Keratinocyte (primary cell): ENCODE data around the gene MTA2. TPM values are rescaled to one million over a fixed set of nuclear protein-coding genes. Genes with fewer than 3 reads are reported as not detected.

ENCODE experiments used
- DNase-seq: peaks from one replicate; pipeline ENCODE4 v3.0.0-alpha.2; 2011; ENCODE audit warnings: low read depth, missing footprints, low spot score
- FAIRE-seq: peaks from 2 replicates; lab custom pipeline; 2011; peaks lifted over from hg19 to GRCh38; lab: Jason Lieb, UNC
- H2AFZ ChIP-seq: 2 replicates; pipeline ENCODE4 v1.6.0; 2012; ENCODE audit warnings: low read length, control low read depth, inconsistent platforms; ENCODE audit not compliant: control insufficient read depth
- H3K27ac ChIP-seq: 2 replicates; pipeline ENCODE4 v1.5.1; 2011; ENCODE audit warnings: low read length; ENCODE audit not compliant: control insufficient read depth, insufficient read depth
- H3K27me3 ChIP-seq: 3 replicates; pipeline ENCODE4 v1.6.0; 2011; ENCODE audit warnings: low read length; ENCODE audit not compliant: control insufficient read depth, insufficient read depth; ENCODE audit errors: extremely low read depth
- H3K36me3 ChIP-seq, 2 experiments: 2 replicates in 1 of 2; 3 replicates in 1 of 2; pipeline ENCODE4 v1.5.1; 2011; ENCODE audit warnings: low read length in 2 of 2, mild to moderate bottlenecking in 1 of 2; ENCODE audit not compliant: control insufficient read depth in 2 of 2, insufficient read depth in 2 of 2; ENCODE audit errors: extremely low read depth in 1 of 2
- H3K4me1 ChIP-seq: 3 replicates; pipeline ENCODE4 v1.5.1; 2011; ENCODE audit warnings: low read length; ENCODE audit not compliant: control insufficient read depth, insufficient read depth; ENCODE audit errors: extremely low read depth
- H3K4me2 ChIP-seq: 3 replicates; pipeline ENCODE4 v1.6.0; 2011; ENCODE audit warnings: low read depth, low read length; ENCODE audit not compliant: control insufficient read depth, insufficient read depth; ENCODE audit errors: extremely low read depth
- H3K4me3 ChIP-seq, 3 experiments: fragments of 200-600 bp in 1 of 3; sonication (generic) in 1 of 3; 2 replicates in 2 of 3; 3 replicates in 1 of 3; pipeline ENCODE4 v1.5.1; 2011 to 2016; ENCODE audit warnings: low read length in 3 of 3, mild to moderate bottlenecking in 3 of 3, control low read depth in 2 of 3, inconsistent platforms in 1 of 3, low read depth in 1 of 3, mixed read lengths in 1 of 3, mixed run types in 1 of 3, moderate library complexity in 1 of 3; ENCODE audit not compliant: control insufficient read depth in 2 of 3, insufficient read depth in 2 of 3; ENCODE audit errors: extremely low read depth in 1 of 3
- H3K79me2 ChIP-seq: 2 replicates; pipeline ENCODE4 v1.6.0; 2012; ENCODE audit warnings: low read length; ENCODE audit not compliant: control insufficient read depth, insufficient read depth
- H3K9ac ChIP-seq: 3 replicates; pipeline ENCODE4 v1.6.0; 2011; ENCODE audit warnings: low read length; ENCODE audit not compliant: control insufficient read depth, insufficient read depth; ENCODE audit errors: extremely low read depth
- H3K9me1 ChIP-seq: 3 replicates; pipeline ENCODE4 v1.6.0; 2011; ENCODE audit warnings: low read length; ENCODE audit not compliant: control insufficient read depth, insufficient read depth; ENCODE audit errors: extremely low read depth
- H3K9me3 ChIP-seq: 2 replicates; pipeline ENCODE4 v1.5.1; 2012; ENCODE audit warnings: low read depth, low read length; ENCODE audit not compliant: control insufficient read depth
- H4K20me1 ChIP-seq: 3 replicates; pipeline ENCODE4 v1.6.0; 2011; ENCODE audit warnings: low read length; ENCODE audit not compliant: control insufficient read depth, insufficient read depth; ENCODE audit errors: extremely low read depth
- EZH2 ChIP-seq: IDR thresholded peaks from one replicate; pipeline ENCODE4 v1.6.1; 2012; ENCODE audit warnings: inconsistent platforms, mild to moderate bottlenecking, low read length, moderate library complexity
- dilution Hi-C: fragments of 300-500 bp; cut with MboI; formaldehyde crosslinking; loops from one replicate; pipeline ENCODE4 v1.7.0; 2020; ENCODE audit warnings: low sequenced_read_pairs; ENCODE audit not compliant: extremely low pct_ligation_motif_present
- polyA plus RNA-seq, 5 experiments: library from polyadenylated mRNA; depleted of rRNA in 3 of 5; stranded (reverse) in 3 of 5; stranded (forward) in 1 of 5; unstranded in 1 of 5; fragments of >200 nt; gene quantifications; 1 replicate in 1 of 5; 2 replicates in 3 of 5; 3 replicates in 1 of 5; pipeline versions ENCODE4 v1.2.1 to v1.2.3, GENCODE V29; 2011 to 2012; ENCODE audit warnings: missing spikeins in 2 of 5, low read depth in 1 of 5, low replicate concordance in 1 of 5
- TF ChIP-seq, protein P1 (sequence below), 3 experiments: IDR thresholded peaks in 1 of 3; conservative IDR thresholded peaks in 1 of 3; optimal IDR thresholded peaks in 1 of 3; 2 replicates in 2 of 3; 3 replicates in 1 of 3; pipeline versions ENCODE3 to v1.5.1; 2011; ENCODE audit warnings: low read length in 3 of 3, mild to moderate bottlenecking in 3 of 3, moderate library complexity in 2 of 3, control low read depth in 1 of 3, inconsistent platforms in 1 of 3; ENCODE audit not compliant: insufficient read depth in 2 of 3; ENCODE audit errors: extremely low read depth in 1 of 3

The MTA2 gene
- polyA plus RNA-seq, 1 donor (not counting 4 experiments of a cell fraction or from before 2014, with no cell fraction given): 39.7 TPM

DNA sequence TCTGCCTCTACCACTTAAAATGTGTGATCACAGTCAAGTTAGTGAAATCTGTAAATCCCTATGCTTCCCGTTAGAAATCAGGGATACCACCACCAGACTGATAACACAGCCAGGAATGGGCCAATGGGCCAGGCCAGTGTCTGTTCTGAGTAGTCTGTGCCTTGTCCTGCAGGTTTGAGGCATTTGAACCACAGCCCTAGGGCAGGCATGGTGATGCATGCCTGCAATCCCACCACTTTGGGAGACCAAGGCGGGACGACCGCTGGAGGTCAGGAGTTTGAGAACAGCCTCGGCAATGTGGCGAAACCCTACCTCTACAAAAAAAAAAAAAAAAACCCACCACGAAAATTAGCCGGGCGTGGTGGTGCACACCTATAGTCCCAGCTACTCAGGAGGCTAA is 43.0 kb downstream of the MTA2 start:
- H3K9ac ChIP-seq: no peak overlapping the region
- peaks cover 9% of the 10 kb centered on the region for H4K20me1 ChIP-seq
- TF ChIP-seq EZH2: no peak
- TF ChIP-seq, protein P1, sequence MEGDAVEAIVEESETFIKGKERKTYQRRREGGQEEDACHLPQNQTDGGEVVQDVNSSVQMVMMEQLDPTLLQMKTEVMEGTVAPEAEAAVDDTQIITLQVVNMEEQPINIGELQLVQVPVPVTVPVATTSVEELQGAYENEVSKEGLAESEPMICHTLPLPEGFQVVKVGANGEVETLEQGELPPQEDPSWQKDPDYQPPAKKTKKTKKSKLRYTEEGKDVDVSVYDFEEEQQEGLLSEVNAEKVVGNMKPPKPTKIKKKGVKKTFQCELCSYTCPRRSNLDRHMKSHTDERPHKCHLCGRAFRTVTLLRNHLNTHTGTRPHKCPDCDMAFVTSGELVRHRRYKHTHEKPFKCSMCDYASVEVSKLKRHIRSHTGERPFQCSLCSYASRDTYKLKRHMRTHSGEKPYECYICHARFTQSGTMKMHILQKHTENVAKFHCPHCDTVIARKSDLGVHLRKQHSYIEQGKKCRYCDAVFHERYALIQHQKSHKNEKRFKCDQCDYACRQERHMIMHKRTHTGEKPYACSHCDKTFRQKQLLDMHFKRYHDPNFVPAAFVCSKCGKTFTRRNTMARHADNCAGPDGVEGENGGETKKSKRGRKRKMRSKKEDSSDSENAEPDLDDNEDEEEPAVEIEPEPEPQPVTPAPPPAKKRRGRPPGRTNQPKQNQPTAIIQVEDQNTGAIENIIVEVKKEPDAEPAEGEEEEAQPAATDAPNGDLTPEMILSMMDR (optimal IDR thresholded peaks at IDR 0.05 in 1 of 3, IDR thresholded peaks at IDR 0.05 in 1 of 3, conservative IDR thresholded peaks at IDR 0.05 in 1 of 3; ENCODE audit: extremely low read depth in 1 of 3, insufficient read depth in 2 of 3, low read length in 3 of 3): no peak
- dilution Hi-C loops: no loop called here
- no peak for FAIRE-seq
- H3K4me3 ChIP-seq: no peak overlapping the region
- no peak for DNase-seq
- H3K27ac ChIP-seq: no peak overlapping the region
- H2AFZ ChIP-seq: no peak overlapping the region
- H3K4me1 ChIP-seq: peaks cover 86% of the 10 kb centered on the region
- peaks cover 11 to 30% of the 10 kb centered on the region in 2 experiments for H3K36me3 ChIP-seq
- H3K79me2 ChIP-seq: peaks cover 11% of the 10 kb centered on the region
- H3K27me3 ChIP-seq: no peaks in the 10 kb centered on the region
- no peaks in the 10 kb centered on the region for H3K9me3 ChIP-seq
- H3K9me1 ChIP-seq: peaks cover 2% of the 10 kb centered on the region
- no peak overlapping the region for H3K4me2 ChIP-seq

GRCh38 chr11:62556875-62557631 is 44.6 kb downstream of the MTA2 start:
- dilution Hi-C loops: no loop called here
- peak overlapping the region; percentile 43 for H3K9ac ChIP-seq

More at GRCh38 chr11:62556875-62557631, 44.6 kb downstream of the MTA2 start:
- no peak for FAIRE-seq
- Histone ChIP-seq H3K9me3 (no peaks in the 10 kb centered on the region), H3K4me2 (peak overlapping the region; percentile 75), H3K9me1 (peaks cover 2% of the 10 kb centered on the region), H2AFZ (no peak overlapping the region), H3K4me3 (peak overlapping the region in 2 of 3 experiments; percentile 40 to 43), H3K36me3 (peaks cover 9 to 27% of the 10 kb centered on the region in 2 experiments), H4K20me1 (peaks cover 7% of the 10 kb centered on the region), H3K79me2 (peaks cover 6% of the 10 kb centered on the region), H3K27ac (peak overlapping the region; percentile 91), H3K4me1 (peaks cover 93% of the 10 kb centered on the region), H3K27me3 (no peaks in the 10 kb centered on the region)
- no peak for DNase-seq
- TF ChIP-seq, protein P1 (optimal IDR thresholded peaks at IDR 0.05 in 1 of 3, IDR thresholded peaks at IDR 0.05 in 1 of 3, conservative IDR thresholded peaks at IDR 0.05 in 1 of 3; ENCODE audit: extremely low read depth in 1 of 3, insufficient read depth in 2 of 3, low read length in 3 of 3): no peak
- no peak for TF ChIP-seq EZH2
